NCI-H82 treated with DMSO at 0.1 percent for 48 hours (cell line): ENCODE results near the gene DOCK4.

Experiments used
- DNase-seq: peaks from one replicate; lab custom pipeline; 2025; ENCODE audit not compliant: unreplicated experiment; lab: John Stamatoyannopoulos, UW

Gene DOCK4

GRCh38 chr7:112215787-112216186 is 9.6 kb upstream of the DOCK4 start:
- no peak for DNase-seq

- DNase-seq = no peak
Observed at GRCh38 chr7:112214883-112215282, 8.7 kb upstream of the DOCK4 start.

- no peak for DNase-seq
Observed at GRCh38 chr7:112214268-112214667, 8.1 kb upstream of the DOCK4 start.

GRCh38 chr7:112213735-112214134 is 7.5 kb upstream of the DOCK4 start:
- DNase-seq = no peak

GRCh38 chr7:112212571-112212970 is 6.4 kb upstream of the DOCK4 start:
- DNase-seq = no peak

- no peak for DNase-seq
Observed at GRCh38 chr7:112211348-112211907, 5.2 kb upstream of the DOCK4 start.

- no peak for DNase-seq
Observed at GRCh38 chr7:112207765-112208164, 1.6 kb upstream of the DOCK4 start.

- no peak for DNase-seq
Observed at GRCh38 chr7:112206991-112207592, 893 bp upstream of the DOCK4 start.

GRCh38 chr7:112205343-112206237 is 609 bp downstream of the DOCK4 start:
- DNase-seq = peak; percentile 35

GRCh38 chr7:112204499-112205342 is 1.5 kb downstream of the DOCK4 start:
- DNase-seq = no peak

- no peak for DNase-seq
Observed at GRCh38 chr7:112203365-112203739, 2.8 kb downstream of the DOCK4 start.

- no peak for DNase-seq
Observed at GRCh38 chr7:112202816-112203215, 3.4 kb downstream of the DOCK4 start.

- DNase-seq = no peak
Observed at GRCh38 chr7:112201839-112202238, 4.4 kb downstream of the DOCK4 start.

GRCh38 chr7:112201411-112201810 is 4.8 kb downstream of the DOCK4 start:
- no peak for DNase-seq

- DNase-seq = no peak
Observed at GRCh38 chr7:112199672-112200071, 6.5 kb downstream of the DOCK4 start.

- no peak for DNase-seq
Observed at GRCh38 chr7:112199035-112199655, 7.1 kb downstream of the DOCK4 start.

- DNase-seq = no peak
Observed at GRCh38 chr7:112197322-112197721, 8.9 kb downstream of the DOCK4 start.

GRCh38 chr7:112195717-112196116 is 10.5 kb downstream of the DOCK4 start:
- no peak for DNase-seq

- no peak for DNase-seq
Observed at GRCh38 chr7:112193915-112194502, 12.2 kb downstream of the DOCK4 start.
